GM23338 (cell line): ENCODE measurements around the gene TTC13. TPM values are rescaled to one million over a fixed set of nuclear protein-coding genes. Genes with fewer than 3 reads are reported as not detected.

Experiments
- ATAC-seq: fragments of 200-7000 bp; cut with Tn5 transposase; 3 replicates; pipeline ENCODE4 v1.9.1; 2020
- DNase-seq: peaks from one replicate; pipeline ENCODE4 v3.0.0-alpha.2; 2015; ENCODE audit warnings: low spot score
- H2AFZ ChIP-seq: fragments of 200-600 bp; sonication (generic); 2 replicates; pipeline ENCODE4 v1.8.0; 2016; ENCODE audit warnings: antibody characterized with exemption, mild to moderate bottlenecking, moderate library complexity
- H3F3A ChIP-seq: fragments of 200-600 bp; sonication (generic); replicated peaks from 2 replicates; pipeline ENCODE4 v1.8.0; 2017; ENCODE audit warnings: antibody characterized with exemption, mixed run types, low read depth
- H3K27ac ChIP-seq: fragments of 200-600 bp; sonication (generic); 2 replicates; pipeline ENCODE4 v1.6.1; 2016; ENCODE audit warnings: low read depth
- H3K27me3 ChIP-seq: fragments of 200-600 bp; sonication (generic); 2 replicates; pipeline ENCODE4 v1.8.0; 2016; ENCODE audit warnings: mild to moderate bottlenecking, mixed run types, moderate library complexity; ENCODE audit not compliant: insufficient read depth
- H3K36me3 ChIP-seq: fragments of 200-600 bp; sonication (generic); 2 replicates; pipeline ENCODE4 v1.8.0; 2016; ENCODE audit warnings: mild to moderate bottlenecking; ENCODE audit not compliant: insufficient read depth
- H3K4me1 ChIP-seq: fragments of 200-600 bp; sonication (generic); 2 replicates; pipeline ENCODE4 v1.8.0; 2016; ENCODE audit warnings: mild to moderate bottlenecking, moderate library complexity; ENCODE audit not compliant: insufficient read depth
- H3K4me2 ChIP-seq: fragments of 200-600 bp; sonication (generic); 2 replicates; pipeline ENCODE4 v1.7.1; 2017; ENCODE audit warnings: mixed run types
- H3K4me3 ChIP-seq: fragments of 200-600 bp; sonication (generic); 2 replicates; pipeline ENCODE4 v1.6.1; 2016; ENCODE audit warnings: mixed run types
- H3K79me2 ChIP-seq: fragments of 200-600 bp; sonication (generic); replicated peaks from 2 replicates; pipeline ENCODE4 v1.8.0; 2017; ENCODE audit warnings: mild to moderate bottlenecking; ENCODE audit not compliant: insufficient read depth
- H3K9me2 ChIP-seq: fragments of 200-600 bp; sonication (generic); 2 replicates; pipeline ENCODE4 v1.8.0; 2017; ENCODE audit not compliant: insufficient read depth
- H4K20me1 ChIP-seq: fragments of 200-600 bp; sonication (generic); replicated peaks from 2 replicates; pipeline ENCODE4 v1.8.0; 2017; ENCODE audit warnings: mild to moderate bottlenecking; ENCODE audit not compliant: insufficient read depth
- H3K27ac Mint-ChIP-seq: 2 replicates; pipeline ENCODE4 v1.8.0; 2020; ENCODE audit warnings: inconsistent platforms, mild to moderate bottlenecking, moderate library complexity, mixed read lengths
- H3K27me3 Mint-ChIP-seq: 3 replicates; pipeline ENCODE4 v1.8.0; 2022; ENCODE audit warnings: low read depth, mild to moderate bottlenecking, moderate library complexity, mixed read lengths, inconsistent platforms; ENCODE audit not compliant: insufficient read depth, poor library complexity
- H3K36me3 Mint-ChIP-seq: 3 replicates; pipeline ENCODE4 v1.8.0; 2021; ENCODE audit warnings: low read depth, mild to moderate bottlenecking, inconsistent platforms, moderate library complexity, mixed read lengths
- H3K4me1 Mint-ChIP-seq: 3 replicates; pipeline ENCODE4 v1.8.0; 2020; ENCODE audit warnings: mild to moderate bottlenecking, inconsistent platforms, mixed read lengths
- H3K4me3 Mint-ChIP-seq: 3 replicates; pipeline ENCODE4 v1.8.0; 2021; ENCODE audit warnings: moderate library complexity, mild to moderate bottlenecking, inconsistent platforms, mixed read lengths
- H3K9me3 Mint-ChIP-seq: 3 replicates; pipeline ENCODE4 v1.8.0; 2020; ENCODE audit warnings: moderate library complexity, mild to moderate bottlenecking, inconsistent platforms, mixed read lengths
- CREB1 ChIP-seq: fragments of 250-450 bp; sonication (Bioruptor Pico); IDR thresholded peaks from 2 replicates; pipeline ENCODE4 v1.5.0; 2020; ENCODE audit warnings: low read depth, mild to moderate bottlenecking, moderate library complexity
- EZH2 ChIP-seq: fragments of 200-600 bp; sonication (generic); IDR thresholded peaks from one replicate; pipeline ENCODE4 v1.8.0; 2017; ENCODE audit warnings: antibody characterized with exemption, mild to moderate bottlenecking, low read depth; ENCODE audit not compliant: unreplicated experiment
- EZH2phosphoT487 ChIP-seq: fragments of 200-600 bp; sonication (generic); IDR thresholded peaks from one replicate; pipeline ENCODE4 v1.8.1; 2018; ENCODE audit warnings: antibody characterized with exemption; ENCODE audit not compliant: unreplicated experiment
- POLR2AphosphoS5 ChIP-seq: IDR thresholded peaks from 2 replicates; pipeline ENCODE4 v1.6.1; 2016; ENCODE audit warnings: antibody characterized with exemption, low read depth
- STAT1 ChIP-seq: IDR thresholded peaks from one replicate; pipeline ENCODE4 v1.6.1; 2016; ENCODE audit warnings: antibody characterized with exemption; ENCODE audit not compliant: unreplicated experiment
- ZNF114 ChIP-seq: fragments of 250-450 bp; sonication (Bioruptor Pico); IDR thresholded peaks from 2 replicates; pipeline ENCODE4 v1.5.0; 2020; ENCODE audit warnings: mild to moderate bottlenecking, moderate library complexity
- polyA plus RNA-seq: library from polyadenylated mRNA; unstranded; fragments of >200 nt; fragmentation: Nextera tagmentation; extraction: Ambion mirVana; gene quantifications from 2 replicates; pipeline ENCODE4 v1.2.1, GENCODE V29; 2016
- total RNA-seq: library from RNA; depleted of rRNA; stranded (reverse); fragments of >200 nt; shearing (Covaris generic); gene quantifications from 2 replicates; pipeline ENCODE4 v1.2.3, GENCODE V29; 2014
- TF ChIP-seq, protein P1 (sequence below): fragments of 250-450 bp; sonication (Bioruptor Pico); IDR thresholded peaks from 2 replicates; pipeline ENCODE4 v1.5.0; 2020; ENCODE audit warnings: mild to moderate bottlenecking, moderate library complexity
- TF ChIP-seq, protein P2 (sequence below): IDR thresholded peaks from one replicate; pipeline ENCODE4 v1.6.1; 2018; ENCODE audit warnings: antibody characterized with exemption; ENCODE audit not compliant: unreplicated experiment
- TF ChIP-seq, protein P3 (sequence below), 2 experiments: fragments of 200-600 bp in 1 of 2; sonication (generic) in 1 of 2; conservative IDR thresholded peaks; 2 replicates each; pipeline versions ENCODE4 v1.5.1 to v1.6.1; 2016 to 2017; ENCODE audit warnings: antibody characterized with exemption in 2 of 2, low read depth in 2 of 2, mild to moderate bottlenecking in 2 of 2, moderate library complexity in 1 of 2
- TF ChIP-seq, protein P4 (sequence below): IDR thresholded peaks from 2 replicates; pipeline ENCODE4 v1.6.1; 2016; ENCODE audit warnings: antibody characterized with exemption

Gene TTC13
- total and polyA plus RNA-seq, 2 experiments from 2014 or later = 3.8 to 9.4 TPM

DNA sequence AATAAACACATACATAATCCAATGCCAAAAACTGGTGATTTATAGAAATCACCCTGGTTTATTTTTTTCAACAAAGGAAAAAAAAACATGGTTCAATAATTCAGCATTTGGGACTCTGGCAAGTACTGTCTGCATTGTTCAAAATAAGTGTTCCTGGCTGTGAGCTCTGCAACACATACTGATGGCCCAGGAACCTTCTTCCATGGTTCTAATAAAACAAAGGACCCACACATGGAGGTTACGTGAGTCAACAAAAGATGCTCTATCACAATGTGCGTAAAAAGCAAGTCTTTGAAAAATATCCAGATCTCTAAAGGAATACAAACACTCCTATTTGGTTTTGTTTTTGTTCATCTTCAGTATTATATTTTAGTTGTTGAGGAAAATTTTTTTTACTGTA lies 72.4 kb downstream of the TTC13 start:
- Mint-ChIP-seq H3K27me3 (no peaks in the 10 kb centered on the region), H3K4me1 (no peaks in the 10 kb centered on the region), H3K36me3 (no peaks in the 10 kb centered on the region), H3K27ac (no peak overlapping the region), H3K4me3 (no peak overlapping the region), H3K9me3 (no peaks in the 10 kb centered on the region)
- no peak overlapping the region for H2AFZ ChIP-seq
- H3K4me2 ChIP-seq = no peak overlapping the region
- H3K4me1 ChIP-seq = no peaks in the 10 kb centered on the region
- ATAC-seq (no peak), DNase-seq (no peak)
- H3K36me3 ChIP-seq = no peaks in the 10 kb centered on the region
- H3K4me3 ChIP-seq = no peak overlapping the region
- H3F3A ChIP-seq = no peaks in the 10 kb centered on the region
- no peak overlapping the region for H3K27ac ChIP-seq
- no peaks in the 10 kb centered on the region for H3K27me3 ChIP-seq
- H4K20me1 ChIP-seq = no peaks in the 10 kb centered on the region; the same call in 1 of the 2 replicates
- TF ChIP-seq POLR2AphosphoS5 = no peak
- TF ChIP-seq EZH2phosphoT487 = no peak
- TF ChIP-seq ZNF114 (CRISPR knock-in tag) = no peak
- TF ChIP-seq, protein P1, sequence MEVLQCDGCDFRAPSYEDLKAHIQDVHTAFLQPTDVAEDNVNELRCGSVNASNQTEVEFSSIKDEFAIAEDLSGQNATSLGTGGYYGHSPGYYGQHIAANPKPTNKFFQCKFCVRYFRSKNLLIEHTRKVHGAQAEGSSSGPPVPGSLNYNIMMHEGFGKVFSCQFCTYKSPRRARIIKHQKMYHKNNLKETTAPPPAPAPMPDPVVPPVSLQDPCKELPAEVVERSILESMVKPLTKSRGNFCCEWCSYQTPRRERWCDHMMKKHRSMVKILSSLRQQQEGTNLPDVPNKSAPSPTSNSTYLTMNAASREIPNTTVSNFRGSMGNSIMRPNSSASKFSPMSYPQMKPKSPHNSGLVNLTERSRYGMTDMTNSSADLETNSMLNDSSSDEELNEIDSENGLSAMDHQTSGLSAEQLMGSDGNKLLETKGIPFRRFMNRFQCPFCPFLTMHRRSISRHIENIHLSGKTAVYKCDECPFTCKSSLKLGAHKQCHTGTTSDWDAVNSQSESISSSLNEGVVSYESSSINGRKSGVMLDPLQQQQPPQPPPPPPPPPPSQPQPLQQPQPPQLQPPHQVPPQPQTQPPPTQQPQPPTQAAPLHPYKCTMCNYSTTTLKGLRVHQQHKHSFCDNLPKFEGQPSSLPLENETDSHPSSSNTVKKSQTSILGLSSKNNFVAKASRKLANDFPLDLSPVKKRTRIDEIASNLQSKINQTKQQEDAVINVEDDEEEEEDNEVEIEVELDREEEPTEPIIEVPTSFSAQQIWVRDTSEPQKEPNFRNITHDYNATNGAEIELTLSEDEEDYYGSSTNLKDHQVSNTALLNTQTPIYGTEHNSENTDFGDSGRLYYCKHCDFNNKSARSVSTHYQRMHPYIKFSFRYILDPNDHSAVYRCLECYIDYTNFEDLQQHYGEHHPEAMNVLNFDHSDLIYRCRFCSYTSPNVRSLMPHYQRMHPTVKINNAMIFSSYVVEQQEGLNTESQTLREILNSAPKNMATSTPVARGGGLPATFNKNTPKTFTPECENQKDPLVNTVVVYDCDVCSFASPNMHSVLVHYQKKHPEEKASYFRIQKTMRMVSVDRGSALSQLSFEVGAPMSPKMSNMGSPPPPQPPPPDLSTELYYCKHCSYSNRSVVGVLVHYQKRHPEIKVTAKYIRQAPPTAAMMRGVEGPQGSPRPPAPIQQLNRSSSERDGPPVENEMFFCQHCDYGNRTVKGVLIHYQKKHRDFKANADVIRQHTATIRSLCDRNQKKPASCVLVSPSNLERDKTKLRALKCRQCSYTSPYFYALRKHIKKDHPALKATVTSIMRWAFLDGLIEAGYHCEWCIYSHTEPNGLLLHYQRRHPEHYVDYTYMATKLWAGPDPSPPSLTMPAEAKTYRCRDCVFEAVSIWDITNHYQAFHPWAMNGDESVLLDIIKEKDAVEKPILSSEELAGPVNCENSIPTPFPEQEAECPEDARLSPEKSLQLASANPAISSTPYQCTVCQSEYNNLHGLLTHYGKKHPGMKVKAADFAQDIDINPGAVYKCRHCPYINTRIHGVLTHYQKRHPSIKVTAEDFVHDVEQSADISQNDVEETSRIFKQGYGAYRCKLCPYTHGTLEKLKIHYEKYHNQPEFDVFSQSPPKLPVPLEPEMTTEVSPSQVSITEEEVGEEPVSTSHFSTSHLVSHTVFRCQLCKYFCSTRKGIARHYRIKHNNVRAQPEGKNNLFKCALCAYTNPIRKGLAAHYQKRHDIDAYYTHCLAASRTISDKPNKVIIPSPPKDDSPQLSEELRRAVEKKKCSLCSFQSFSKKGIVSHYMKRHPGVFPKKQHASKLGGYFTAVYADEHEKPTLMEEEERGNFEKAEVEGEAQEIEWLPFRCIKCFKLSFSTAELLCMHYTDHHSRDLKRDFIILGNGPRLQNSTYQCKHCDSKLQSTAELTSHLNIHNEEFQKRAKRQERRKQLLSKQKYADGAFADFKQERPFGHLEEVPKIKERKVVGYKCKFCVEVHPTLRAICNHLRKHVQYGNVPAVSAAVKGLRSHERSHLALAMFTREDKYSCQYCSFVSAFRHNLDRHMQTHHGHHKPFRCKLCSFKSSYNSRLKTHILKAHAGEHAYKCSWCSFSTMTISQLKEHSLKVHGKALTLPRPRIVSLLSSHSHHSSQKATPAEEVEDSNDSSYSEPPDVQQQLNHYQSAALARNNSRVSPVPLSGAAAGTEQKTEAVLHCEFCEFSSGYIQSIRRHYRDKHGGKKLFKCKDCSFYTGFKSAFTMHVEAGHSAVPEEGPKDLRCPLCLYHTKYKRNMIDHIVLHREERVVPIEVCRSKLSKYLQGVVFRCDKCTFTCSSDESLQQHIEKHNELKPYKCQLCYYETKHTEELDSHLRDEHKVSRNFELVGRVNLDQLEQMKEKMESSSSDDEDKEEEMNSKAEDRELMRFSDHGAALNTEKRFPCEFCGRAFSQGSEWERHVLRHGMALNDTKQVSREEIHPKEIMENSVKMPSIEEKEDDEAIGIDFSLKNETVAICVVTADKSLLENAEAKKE (CRISPR knock-in tag) = no peak
- no peaks in the 10 kb centered on the region for H3K9me2 ChIP-seq
- no peaks in the 10 kb centered on the region for H3K79me2 ChIP-seq

DNA sequence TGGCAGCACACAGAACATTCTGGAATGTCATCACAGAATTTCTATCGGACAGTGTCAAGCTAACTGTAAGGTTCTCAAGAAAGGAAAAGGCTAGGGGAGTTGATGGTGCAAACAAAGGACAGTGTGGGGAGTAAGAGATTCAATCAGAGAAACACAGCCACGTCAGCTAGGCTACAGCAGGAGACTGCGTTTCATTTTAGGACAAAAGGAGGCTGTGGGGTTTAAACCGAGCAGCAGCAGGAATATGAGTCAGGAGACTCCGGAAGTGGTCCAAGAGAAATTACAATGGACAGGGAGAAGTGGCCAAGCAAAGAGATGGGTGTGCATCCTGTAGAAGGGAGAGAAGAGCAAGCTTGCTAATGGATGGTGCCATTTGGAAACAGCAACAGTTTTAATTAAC lies 72.9 kb downstream of the TTC13 start:
- H3K4me3 Mint-ChIP-seq = no peak overlapping the region
- H3K27me3 Mint-ChIP-seq = no peaks in the 10 kb centered on the region
- DNase-seq (no peak), ATAC-seq (no peak)
- Histone ChIP-seq H3K4me1 (no peaks in the 10 kb centered on the region), H3K9me2 (no peaks in the 10 kb centered on the region), H3K79me2 (no peaks in the 10 kb centered on the region), H3K36me3 (no peaks in the 10 kb centered on the region), H2AFZ (no peak overlapping the region), H3F3A (no peaks in the 10 kb centered on the region), H3K27me3 (no peaks in the 10 kb centered on the region), H4K20me1 (no peaks in the 10 kb centered on the region; the same call in 1 of the 2 replicates), H3K4me3 (no peak overlapping the region), H3K27ac (no peak overlapping the region), H3K4me2 (no peak overlapping the region)
- H3K36me3 Mint-ChIP-seq = no peaks in the 10 kb centered on the region
- no peak overlapping the region for H3K27ac Mint-ChIP-seq
- H3K9me3 Mint-ChIP-seq = no peaks in the 10 kb centered on the region
- H3K4me1 Mint-ChIP-seq = no peaks in the 10 kb centered on the region
- TF ChIP-seq CREB1 (no peak), ZNF114 (CRISPR knock-in tag) (no peak), EZH2 (no peak), STAT1 (no peak), POLR2AphosphoS5 (no peak)
- TF ChIP-seq, protein P2, sequence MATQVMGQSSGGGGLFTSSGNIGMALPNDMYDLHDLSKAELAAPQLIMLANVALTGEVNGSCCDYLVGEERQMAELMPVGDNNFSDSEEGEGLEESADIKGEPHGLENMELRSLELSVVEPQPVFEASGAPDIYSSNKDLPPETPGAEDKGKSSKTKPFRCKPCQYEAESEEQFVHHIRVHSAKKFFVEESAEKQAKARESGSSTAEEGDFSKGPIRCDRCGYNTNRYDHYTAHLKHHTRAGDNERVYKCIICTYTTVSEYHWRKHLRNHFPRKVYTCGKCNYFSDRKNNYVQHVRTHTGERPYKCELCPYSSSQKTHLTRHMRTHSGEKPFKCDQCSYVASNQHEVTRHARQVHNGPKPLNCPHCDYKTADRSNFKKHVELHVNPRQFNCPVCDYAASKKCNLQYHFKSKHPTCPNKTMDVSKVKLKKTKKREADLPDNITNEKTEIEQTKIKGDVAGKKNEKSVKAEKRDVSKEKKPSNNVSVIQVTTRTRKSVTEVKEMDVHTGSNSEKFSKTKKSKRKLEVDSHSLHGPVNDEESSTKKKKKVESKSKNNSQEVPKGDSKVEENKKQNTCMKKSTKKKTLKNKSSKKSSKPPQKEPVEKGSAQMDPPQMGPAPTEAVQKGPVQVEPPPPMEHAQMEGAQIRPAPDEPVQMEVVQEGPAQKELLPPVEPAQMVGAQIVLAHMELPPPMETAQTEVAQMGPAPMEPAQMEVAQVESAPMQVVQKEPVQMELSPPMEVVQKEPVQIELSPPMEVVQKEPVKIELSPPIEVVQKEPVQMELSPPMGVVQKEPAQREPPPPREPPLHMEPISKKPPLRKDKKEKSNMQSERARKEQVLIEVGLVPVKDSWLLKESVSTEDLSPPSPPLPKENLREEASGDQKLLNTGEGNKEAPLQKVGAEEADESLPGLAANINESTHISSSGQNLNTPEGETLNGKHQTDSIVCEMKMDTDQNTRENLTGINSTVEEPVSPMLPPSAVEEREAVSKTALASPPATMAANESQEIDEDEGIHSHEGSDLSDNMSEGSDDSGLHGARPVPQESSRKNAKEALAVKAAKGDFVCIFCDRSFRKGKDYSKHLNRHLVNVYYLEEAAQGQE = no peak
- TF ChIP-seq, protein P3, sequence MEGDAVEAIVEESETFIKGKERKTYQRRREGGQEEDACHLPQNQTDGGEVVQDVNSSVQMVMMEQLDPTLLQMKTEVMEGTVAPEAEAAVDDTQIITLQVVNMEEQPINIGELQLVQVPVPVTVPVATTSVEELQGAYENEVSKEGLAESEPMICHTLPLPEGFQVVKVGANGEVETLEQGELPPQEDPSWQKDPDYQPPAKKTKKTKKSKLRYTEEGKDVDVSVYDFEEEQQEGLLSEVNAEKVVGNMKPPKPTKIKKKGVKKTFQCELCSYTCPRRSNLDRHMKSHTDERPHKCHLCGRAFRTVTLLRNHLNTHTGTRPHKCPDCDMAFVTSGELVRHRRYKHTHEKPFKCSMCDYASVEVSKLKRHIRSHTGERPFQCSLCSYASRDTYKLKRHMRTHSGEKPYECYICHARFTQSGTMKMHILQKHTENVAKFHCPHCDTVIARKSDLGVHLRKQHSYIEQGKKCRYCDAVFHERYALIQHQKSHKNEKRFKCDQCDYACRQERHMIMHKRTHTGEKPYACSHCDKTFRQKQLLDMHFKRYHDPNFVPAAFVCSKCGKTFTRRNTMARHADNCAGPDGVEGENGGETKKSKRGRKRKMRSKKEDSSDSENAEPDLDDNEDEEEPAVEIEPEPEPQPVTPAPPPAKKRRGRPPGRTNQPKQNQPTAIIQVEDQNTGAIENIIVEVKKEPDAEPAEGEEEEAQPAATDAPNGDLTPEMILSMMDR (conservative IDR thresholded peaks at IDR 0.05; ENCODE audit: low read depth in 2 of 2) = no peak
- TF ChIP-seq, protein P4, sequence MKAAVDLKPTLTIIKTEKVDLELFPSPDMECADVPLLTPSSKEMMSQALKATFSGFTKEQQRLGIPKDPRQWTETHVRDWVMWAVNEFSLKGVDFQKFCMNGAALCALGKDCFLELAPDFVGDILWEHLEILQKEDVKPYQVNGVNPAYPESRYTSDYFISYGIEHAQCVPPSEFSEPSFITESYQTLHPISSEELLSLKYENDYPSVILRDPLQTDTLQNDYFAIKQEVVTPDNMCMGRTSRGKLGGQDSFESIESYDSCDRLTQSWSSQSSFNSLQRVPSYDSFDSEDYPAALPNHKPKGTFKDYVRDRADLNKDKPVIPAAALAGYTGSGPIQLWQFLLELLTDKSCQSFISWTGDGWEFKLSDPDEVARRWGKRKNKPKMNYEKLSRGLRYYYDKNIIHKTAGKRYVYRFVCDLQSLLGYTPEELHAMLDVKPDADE = no peak
